Smooth muscle cell (in vitro differentiated cells): Measurements from ENCODE around the gene FTSJ3. TPM values are rescaled to one million over a fixed set of nuclear protein-coding genes. Genes with fewer than 3 reads are reported as not detected.

Source experiments
- DNase-seq: peaks from one replicate; lab custom pipeline; 2025; ENCODE audit not compliant: unreplicated experiment; lab: John Stamatoyannopoulos, UW
- H2AFZ ChIP-seq: fragments of 200-600 bp; sonication (generic); 2 replicates; pipeline ENCODE4 v1.6.0; 2016; ENCODE audit warnings: antibody characterized with exemption, low read depth, mild to moderate bottlenecking
- H3F3A ChIP-seq: fragments of 200-600 bp; sonication (generic); 2 replicates; pipeline ENCODE4 v1.6.0; 2017; ENCODE audit warnings: antibody characterized with exemption, low read depth
- H3K27ac ChIP-seq: fragments of 200-600 bp; sonication (generic); 2 replicates; pipeline ENCODE4 v1.5.1; 2016; ENCODE audit warnings: low read depth, mild to moderate bottlenecking
- H3K27me3 ChIP-seq: fragments of 200-600 bp; sonication (generic); 2 replicates; pipeline ENCODE4 v1.6.1; 2016; ENCODE audit warnings: low read depth, mild to moderate bottlenecking
- H3K36me3 ChIP-seq: fragments of 200-600 bp; sonication (generic); 2 replicates; pipeline ENCODE4 v1.5.1; 2016; ENCODE audit warnings: low read depth
- H3K4me1 ChIP-seq: fragments of 200-600 bp; sonication (generic); 2 replicates; pipeline ENCODE4 v1.5.1; 2016; ENCODE audit warnings: low read depth
- H3K4me2 ChIP-seq: fragments of 200-600 bp; sonication (generic); 2 replicates; pipeline ENCODE4 v1.6.0; 2016; ENCODE audit warnings: mild to moderate bottlenecking
- H3K4me3 ChIP-seq: fragments of 200-600 bp; sonication (generic); 2 replicates; pipeline ENCODE4 v1.5.1; 2016; ENCODE audit warnings: mild to moderate bottlenecking
- H3K79me2 ChIP-seq: fragments of 200-600 bp; sonication (generic); 2 replicates; pipeline ENCODE4 v1.6.0; 2016; ENCODE audit warnings: low read depth, mild to moderate bottlenecking
- H3K9ac ChIP-seq: fragments of 200-600 bp; sonication (generic); 2 replicates; pipeline ENCODE4 v1.6.0; 2016; ENCODE audit warnings: low read depth
- H3K9me3 ChIP-seq: fragments of 200-600 bp; sonication (generic); replicated peaks from 2 replicates; pipeline ENCODE4 v1.5.1; 2016; ENCODE audit warnings: low read depth
- H4K20me1 ChIP-seq: fragments of 200-600 bp; sonication (generic); 2 replicates; pipeline ENCODE4 v1.6.0; 2016; ENCODE audit warnings: low read depth
- WGBS: methylation state at CpG from one replicate; pipeline ENCODE4 v1.1.7; 2016; ENCODE audit warnings: low lambda C conversion rate; 5-methylcytosine and 5-hydroxymethylcytosine counted together
- polyA plus RNA-seq: library from polyadenylated mRNA; unstranded; fragments of >200 nt; fragmentation: Nextera tagmentation; extraction: Ambion mirVana; gene quantifications from 2 replicates; pipeline ENCODE4 v1.2.1, GENCODE V29; 2016
- total RNA-seq: library from RNA; depleted of rRNA; stranded (reverse); fragments of >200 nt; gene quantifications from 2 replicates; pipeline ENCODE4 v1.2.3, GENCODE V29; 2014
- TF ChIP-seq, protein P1 (sequence below): fragments of 200-600 bp; sonication (generic); IDR thresholded peaks from 2 replicates; pipeline ENCODE4 v1.5.1; 2017; ENCODE audit warnings: borderline replicate concordance, mild to moderate bottlenecking, antibody characterized with exemption; ENCODE audit not compliant: insufficient read depth, poor library complexity, severe bottlenecking

FTSJ3 gene
- total and polyA plus RNA-seq, 2 experiments from 2014 or later, result 21.9 to 46.8 TPM

DNA sequence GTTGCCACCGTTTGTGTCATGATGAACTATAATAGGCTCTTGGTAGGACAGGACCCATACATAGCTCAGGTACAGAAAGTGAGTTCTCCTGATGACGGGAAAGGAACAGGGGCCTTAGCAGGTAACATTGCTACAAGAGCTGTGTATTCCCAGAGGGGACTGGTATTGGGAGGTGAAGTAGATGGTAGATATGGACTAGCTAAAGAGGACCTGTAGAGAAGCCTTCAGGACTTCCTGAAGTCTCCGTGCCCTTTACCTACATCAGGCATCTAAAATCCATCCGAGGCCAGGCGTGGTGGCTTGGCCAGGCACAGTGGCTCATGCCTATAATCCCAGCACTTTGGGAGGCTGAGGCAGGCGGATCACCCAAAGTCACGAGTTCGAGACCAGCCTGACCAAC is 27.7 kb upstream of the FTSJ3 start:
- TF ChIP-seq, protein P1, sequence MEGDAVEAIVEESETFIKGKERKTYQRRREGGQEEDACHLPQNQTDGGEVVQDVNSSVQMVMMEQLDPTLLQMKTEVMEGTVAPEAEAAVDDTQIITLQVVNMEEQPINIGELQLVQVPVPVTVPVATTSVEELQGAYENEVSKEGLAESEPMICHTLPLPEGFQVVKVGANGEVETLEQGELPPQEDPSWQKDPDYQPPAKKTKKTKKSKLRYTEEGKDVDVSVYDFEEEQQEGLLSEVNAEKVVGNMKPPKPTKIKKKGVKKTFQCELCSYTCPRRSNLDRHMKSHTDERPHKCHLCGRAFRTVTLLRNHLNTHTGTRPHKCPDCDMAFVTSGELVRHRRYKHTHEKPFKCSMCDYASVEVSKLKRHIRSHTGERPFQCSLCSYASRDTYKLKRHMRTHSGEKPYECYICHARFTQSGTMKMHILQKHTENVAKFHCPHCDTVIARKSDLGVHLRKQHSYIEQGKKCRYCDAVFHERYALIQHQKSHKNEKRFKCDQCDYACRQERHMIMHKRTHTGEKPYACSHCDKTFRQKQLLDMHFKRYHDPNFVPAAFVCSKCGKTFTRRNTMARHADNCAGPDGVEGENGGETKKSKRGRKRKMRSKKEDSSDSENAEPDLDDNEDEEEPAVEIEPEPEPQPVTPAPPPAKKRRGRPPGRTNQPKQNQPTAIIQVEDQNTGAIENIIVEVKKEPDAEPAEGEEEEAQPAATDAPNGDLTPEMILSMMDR, result no peak
- H3K9me3 ChIP-seq, result no peaks in the 10 kb centered on the region
- 85% methylated on average over 8 of the region's 8 CpGs for WGBS
- no peak overlapping the region for H3K9ac ChIP-seq
- no peak for DNase-seq
- H3K79me2 ChIP-seq, result no peaks in the 10 kb centered on the region
- H3K27ac ChIP-seq, result no peak overlapping the region
- no peak overlapping the region for H2AFZ ChIP-seq
- H4K20me1 ChIP-seq, result no peaks in the 10 kb centered on the region
- H3K4me3 ChIP-seq, result no peak overlapping the region
- H3K27me3 ChIP-seq, result peaks cover 4% of the 10 kb centered on the region
- no peaks in the 10 kb centered on the region for H3K36me3 ChIP-seq
- H3K4me2 ChIP-seq, result no peak overlapping the region
- no peaks in the 10 kb centered on the region for H3F3A ChIP-seq
- no peaks in the 10 kb centered on the region for H3K4me1 ChIP-seq

DNA sequence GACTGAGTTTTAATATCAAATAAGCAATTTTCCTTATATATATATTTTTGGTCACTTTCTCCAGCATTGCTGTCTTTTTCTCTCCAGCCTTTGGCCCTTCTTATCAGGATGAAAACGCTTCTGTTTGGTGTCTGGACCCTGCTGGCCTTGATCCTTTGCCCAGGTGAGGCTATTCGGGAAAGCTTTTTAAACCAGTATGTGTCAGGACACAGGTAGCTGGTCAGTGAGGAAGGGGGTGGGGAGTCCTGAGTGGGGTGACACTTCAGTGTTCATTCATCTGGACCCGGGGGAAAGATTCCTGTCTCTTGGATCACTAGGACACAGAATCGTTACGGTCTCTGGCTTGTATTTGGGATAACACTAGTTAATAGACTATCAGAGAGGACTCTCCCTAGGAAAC is 27.2 kb upstream of the FTSJ3 start:
- Histone ChIP-seq H4K20me1 (no peaks in the 10 kb centered on the region), H3K27ac (no peak overlapping the region), H3K4me1 (no peaks in the 10 kb centered on the region), H3K79me2 (no peaks in the 10 kb centered on the region), H3F3A (no peaks in the 10 kb centered on the region), H3K4me2 (no peak overlapping the region), H2AFZ (no peak overlapping the region), H3K4me3 (no peak overlapping the region), H3K9ac (no peak overlapping the region), H3K9me3 (no peaks in the 10 kb centered on the region), H3K27me3 (peaks cover 4% of the 10 kb centered on the region), H3K36me3 (no peaks in the 10 kb centered on the region)
- TF ChIP-seq, protein P1, result no peak
- no peak for DNase-seq
- 82% methylated on average over 5 of the region's 5 CpGs for WGBS

DNA sequence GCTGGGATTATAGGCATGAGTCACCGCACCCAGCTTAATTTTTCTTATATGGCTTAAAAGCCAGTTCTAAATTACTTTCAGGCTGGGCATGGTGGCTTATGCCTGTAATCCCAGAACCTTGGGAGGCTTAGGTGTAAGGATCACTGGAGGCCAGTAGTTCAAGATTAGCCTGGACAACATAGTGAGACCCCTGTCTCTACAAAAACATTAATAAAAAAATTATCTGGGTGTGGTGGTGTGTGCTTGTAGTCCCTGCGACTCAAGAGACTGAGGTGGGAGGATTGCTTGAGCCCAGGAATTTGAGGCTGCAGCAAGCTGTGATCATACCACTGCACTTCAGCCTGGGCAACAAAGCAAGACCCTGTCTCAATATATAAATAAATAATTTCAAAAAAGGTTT is 25.8 kb upstream of the FTSJ3 start:
- no peaks in the 10 kb centered on the region for H4K20me1 ChIP-seq
- H3K4me3 ChIP-seq, result no peak overlapping the region
- H3F3A ChIP-seq, result no peaks in the 10 kb centered on the region
- WGBS, result 97% methylated on average over 2 of the region's 2 CpGs
- H2AFZ ChIP-seq, result no peak overlapping the region
- H3K9ac ChIP-seq, result no peak overlapping the region
- DNase-seq, result no peak
- TF ChIP-seq, protein P1, result no peak
- no peaks in the 10 kb centered on the region for H3K36me3 ChIP-seq
- H3K79me2 ChIP-seq, result no peaks in the 10 kb centered on the region
- no peak overlapping the region for H3K27ac ChIP-seq
- H3K27me3 ChIP-seq, result peaks cover 4% of the 10 kb centered on the region
- no peaks in the 10 kb centered on the region for H3K9me3 ChIP-seq
- no peak overlapping the region for H3K4me2 ChIP-seq
- no peaks in the 10 kb centered on the region for H3K4me1 ChIP-seq

DNA sequence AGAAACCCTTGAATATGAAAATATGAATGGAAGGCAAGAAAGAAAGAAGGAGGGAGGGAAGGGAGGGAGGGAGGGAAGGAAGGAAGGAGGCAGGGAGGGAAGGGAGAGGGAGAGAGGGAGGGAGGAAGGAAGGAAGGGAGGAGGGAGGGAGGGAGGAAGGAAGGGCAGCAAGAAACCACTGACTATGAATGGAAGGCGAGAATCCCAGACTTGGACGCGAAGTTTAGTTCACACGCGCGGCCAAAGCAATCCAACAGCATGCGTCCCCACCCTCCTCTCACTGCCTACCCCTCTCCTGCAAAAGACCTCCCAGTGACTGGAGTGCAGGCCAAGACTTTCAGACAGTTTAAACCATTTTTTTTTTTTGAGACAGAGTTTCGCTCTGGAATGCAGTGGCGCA is 22.9 kb upstream of the FTSJ3 start:
- no peaks in the 10 kb centered on the region for H4K20me1 ChIP-seq
- peaks cover 4% of the 10 kb centered on the region for H3K27me3 ChIP-seq
- H3K9ac ChIP-seq, result no peak overlapping the region
- H3K4me3 ChIP-seq, result no peak overlapping the region
- H3F3A ChIP-seq, result no peaks in the 10 kb centered on the region
- WGBS, result 97% methylated on average over 9 of the region's 9 CpGs
- H3K4me1 ChIP-seq, result no peaks in the 10 kb centered on the region
- no peak overlapping the region for H3K27ac ChIP-seq
- no peaks in the 10 kb centered on the region for H3K79me2 ChIP-seq
- H3K9me3 ChIP-seq, result no peaks in the 10 kb centered on the region
- no peak for DNase-seq
- H3K36me3 ChIP-seq, result no peaks in the 10 kb centered on the region
- H3K4me2 ChIP-seq, result no peak overlapping the region
- TF ChIP-seq, protein P1, result no peak
- no peak overlapping the region for H2AFZ ChIP-seq
